SJCRH30 (cell line): ENCODE data around the gene ARX. TPM values are rescaled to one million over a fixed set of nuclear protein-coding genes. Genes with fewer than 3 reads are reported as not detected.

ENCODE experiments used
- DNase-seq, 2 experiments: peaks; one replicate each; pipeline ENCODE4 v3.0.0-alpha.2; 2015 to 2020
- H3K27ac ChIP-seq: fragments of 250-450 bp; sonication (Bioruptor Pico); 2 replicates; pipeline ENCODE4 v1.5.1; 2020; ENCODE audit warnings: mild to moderate bottlenecking, moderate library complexity
- H3K27me3 ChIP-seq: fragments of 250-450 bp; sonication (Bioruptor Pico); 2 replicates; pipeline ENCODE4 v1.5.1; 2020; ENCODE audit warnings: mild to moderate bottlenecking, moderate library complexity
- H3K36me3 ChIP-seq: fragments of 250-450 bp; sonication (Bioruptor Pico); 2 replicates; pipeline ENCODE4 v1.5.1; 2020; ENCODE audit warnings: mild to moderate bottlenecking, moderate library complexity
- H3K4me1 ChIP-seq: fragments of 250-450 bp; sonication (Bioruptor Pico); 2 replicates; pipeline ENCODE4 v1.5.1; 2020; ENCODE audit warnings: mild to moderate bottlenecking, moderate library complexity
- H3K4me3 ChIP-seq: fragments of 250-450 bp; sonication (Bioruptor Pico); 2 replicates; pipeline ENCODE4 v1.5.1; 2020; ENCODE audit warnings: mild to moderate bottlenecking, moderate library complexity
- H3K9me3 ChIP-seq: fragments of 250-450 bp; sonication (Bioruptor Pico); replicated peaks from 2 replicates; pipeline ENCODE4 v1.5.1; 2020; ENCODE audit warnings: mild to moderate bottlenecking, moderate library complexity
- total RNA-seq: library from RNA; depleted of rRNA; stranded (reverse); fragments of >200 nt; shearing (Covaris generic); gene quantifications from 2 replicates; pipeline ENCODE4 v1.2.3, GENCODE V29; 2014

Gene ARX
- total RNA-seq, 1 experiment from 2014 or later, result not detected

- DNase-seq, result no peak
- Histone ChIP-seq H3K9me3 (no peaks in the 10 kb centered on the region), H3K27ac (no peak overlapping the region), H3K4me3 (no peak overlapping the region), H3K27me3 (no peaks in the 10 kb centered on the region), H3K4me1 (no peaks in the 10 kb centered on the region), H3K36me3 (0 out of 2 replicates have a peak, but pooled peaks cover 3% of the 10 kb centered on the region)
Observed at GRCh38 chrX:24955372-24955930, 60.3 kb downstream of the ARX start.

GRCh38 chrX:24954732-24955131 lies 61.0 kb downstream of the ARX start:
- H3K36me3 ChIP-seq, result 0 out of 2 replicates have a peak, but pooled peaks cover 3% of the 10 kb centered on the region
- no peak overlapping the region for H3K27ac ChIP-seq
- no peaks in the 10 kb centered on the region for H3K4me1 ChIP-seq
- H3K4me3 ChIP-seq, result no peak overlapping the region
- no peak for DNase-seq
- no peaks in the 10 kb centered on the region for H3K9me3 ChIP-seq
- no peaks in the 10 kb centered on the region for H3K27me3 ChIP-seq
